Prostate gland (tissue), 2 donors: Measurements from ENCODE around the gene TPRN. TPM values are rescaled to one million over a fixed set of nuclear protein-coding genes. Genes with fewer than 3 reads are reported as not detected.
A peak's percentile ranks its signal among the peaks of the same experiment; 100 is the strongest.

ENCODE experiments used
- DNase-seq: peaks from one replicate; pipeline ENCODE4 v3.0.0-alpha.2; 2019; ENCODE audit warnings: low spot score
- H3K27ac ChIP-seq, 2 donors: fragments of 200-600 bp; sonication (generic); 2 replicates each; pipeline ENCODE4 v1.5.1; 2017 to 2019
- H3K27me3 ChIP-seq: fragments of 200-600 bp; sonication (generic); replicated peaks from 2 replicates; pipeline ENCODE4 v1.5.1; 2019; ENCODE audit not compliant: insufficient read depth
- H3K36me3 ChIP-seq, 2 donors: fragments of 200-600 bp; sonication (generic); 1 replicate in 1 of 2; 2 replicates in 1 of 2; pipeline versions ENCODE4 v1.5.1 to v1.8.1; 2017 to 2019
- H3K4me1 ChIP-seq: fragments of 200-600 bp; sonication (generic); replicated peaks from 2 replicates; pipeline ENCODE4 v1.5.1; 2019
- H3K4me3 ChIP-seq, 2 donors: fragments of 200-600 bp; sonication (generic); 2 replicates each; pipeline ENCODE4 v1.5.1; 2017 to 2019
- H3K9me3 ChIP-seq: fragments of 200-600 bp; sonication (generic); 2 replicates; pipeline ENCODE4 v1.5.1; 2017
- POLR2A ChIP-seq: fragments of 450-650 bp; IDR thresholded peaks from one replicate; pipeline ENCODE4 v1.6.1; 2016; ENCODE audit warnings: antibody characterized with exemption, mild to moderate bottlenecking
- POLR2AphosphoS5 ChIP-seq: sonication (generic); formaldehyde crosslinking; IDR thresholded peaks from one replicate; pipeline ENCODE4 v1.6.1; 2017; ENCODE audit warnings: antibody characterized with exemption
- WGBS: methylation state at CpG from one replicate; pipeline ENCODE4 v1.1.5; 2018; 5-methylcytosine and 5-hydroxymethylcytosine counted together
- intact Hi-C: fragments of 100-400 bp; cut with DNase I; formaldehyde crosslinking; loops from one replicate; pipeline ENCODE4 v1.14.2; 2022
- total RNA-seq, 2 donors: library from RNA; depleted of rRNA; stranded (reverse); fragments of >200 nt; gene quantifications; one replicate each; pipeline ENCODE4 v1.1.0, GENCODE V29; 2016
- TF ChIP-seq, protein P1 (sequence below), 4 experiments: fragments of 200-600 bp in 2 of 4; fragments of 450-650 bp in 2 of 4; sonication (generic) in 2 of 4; IDR thresholded peaks; 1 replicate in 3 of 4; 2 replicates in 1 of 4; pipeline ENCODE4 v1.5.1; 2016 to 2019; ENCODE audit warnings: antibody characterized with exemption in 4 of 4, mild to moderate bottlenecking in 2 of 4, moderate library complexity in 2 of 4

Gene TPRN
- total RNA-seq, 2 donors from 2014 or later, result 26.1 to 30.4 TPM

DNA sequence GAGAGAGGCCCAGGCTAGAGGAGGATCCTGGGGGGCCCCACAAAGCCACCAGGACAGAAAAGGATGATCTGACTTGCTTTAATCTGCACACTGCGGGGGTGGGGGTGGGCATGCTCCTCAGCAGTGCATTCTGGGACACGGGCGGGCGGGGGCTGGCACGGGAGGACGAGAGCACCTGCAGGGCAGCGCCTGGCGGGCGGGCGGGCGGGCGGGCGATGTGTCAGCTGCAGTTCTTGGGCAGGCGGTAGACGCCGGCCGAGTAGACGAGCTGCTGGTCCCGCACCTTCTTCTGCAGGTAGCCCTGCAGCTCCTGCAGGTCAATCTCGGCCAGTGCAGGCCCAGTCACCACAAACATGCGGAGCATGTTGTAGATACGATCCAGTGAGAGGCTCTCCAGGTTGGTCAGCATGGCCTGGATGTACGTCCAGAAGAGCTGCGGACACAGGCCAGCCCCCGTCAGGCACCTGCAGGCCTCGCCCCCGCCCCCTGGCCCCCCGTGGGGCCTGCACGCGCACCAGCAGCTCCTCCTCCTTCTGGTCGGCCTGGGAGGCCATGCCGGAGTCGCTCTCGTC, 25.7 kb downstream of the TPRN start:
- H3K9me3 ChIP-seq, result no peaks in the 10 kb centered on the region
- H3K27me3 ChIP-seq, result no peaks in the 10 kb centered on the region
- TF ChIP-seq, protein P1, sequence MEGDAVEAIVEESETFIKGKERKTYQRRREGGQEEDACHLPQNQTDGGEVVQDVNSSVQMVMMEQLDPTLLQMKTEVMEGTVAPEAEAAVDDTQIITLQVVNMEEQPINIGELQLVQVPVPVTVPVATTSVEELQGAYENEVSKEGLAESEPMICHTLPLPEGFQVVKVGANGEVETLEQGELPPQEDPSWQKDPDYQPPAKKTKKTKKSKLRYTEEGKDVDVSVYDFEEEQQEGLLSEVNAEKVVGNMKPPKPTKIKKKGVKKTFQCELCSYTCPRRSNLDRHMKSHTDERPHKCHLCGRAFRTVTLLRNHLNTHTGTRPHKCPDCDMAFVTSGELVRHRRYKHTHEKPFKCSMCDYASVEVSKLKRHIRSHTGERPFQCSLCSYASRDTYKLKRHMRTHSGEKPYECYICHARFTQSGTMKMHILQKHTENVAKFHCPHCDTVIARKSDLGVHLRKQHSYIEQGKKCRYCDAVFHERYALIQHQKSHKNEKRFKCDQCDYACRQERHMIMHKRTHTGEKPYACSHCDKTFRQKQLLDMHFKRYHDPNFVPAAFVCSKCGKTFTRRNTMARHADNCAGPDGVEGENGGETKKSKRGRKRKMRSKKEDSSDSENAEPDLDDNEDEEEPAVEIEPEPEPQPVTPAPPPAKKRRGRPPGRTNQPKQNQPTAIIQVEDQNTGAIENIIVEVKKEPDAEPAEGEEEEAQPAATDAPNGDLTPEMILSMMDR (IDR thresholded peaks at IDR 0.05), result no peak
- TF ChIP-seq POLR2A, result no peak
- H3K4me3 ChIP-seq, result no peak overlapping the region
- H3K27ac ChIP-seq, result peak overlapping the region in 1 of 2 donors; percentile 79
- intact Hi-C loops, result no loop called here
- WGBS, result 47% methylated on average over 22 of the region's 34 CpGs
- H3K4me1 ChIP-seq, result peaks cover 45% of the 10 kb centered on the region
- H3K36me3 ChIP-seq, result peaks cover 0 to 3% of the 10 kb centered on the region in 2 donors
- DNase-seq, result no peak

DNA sequence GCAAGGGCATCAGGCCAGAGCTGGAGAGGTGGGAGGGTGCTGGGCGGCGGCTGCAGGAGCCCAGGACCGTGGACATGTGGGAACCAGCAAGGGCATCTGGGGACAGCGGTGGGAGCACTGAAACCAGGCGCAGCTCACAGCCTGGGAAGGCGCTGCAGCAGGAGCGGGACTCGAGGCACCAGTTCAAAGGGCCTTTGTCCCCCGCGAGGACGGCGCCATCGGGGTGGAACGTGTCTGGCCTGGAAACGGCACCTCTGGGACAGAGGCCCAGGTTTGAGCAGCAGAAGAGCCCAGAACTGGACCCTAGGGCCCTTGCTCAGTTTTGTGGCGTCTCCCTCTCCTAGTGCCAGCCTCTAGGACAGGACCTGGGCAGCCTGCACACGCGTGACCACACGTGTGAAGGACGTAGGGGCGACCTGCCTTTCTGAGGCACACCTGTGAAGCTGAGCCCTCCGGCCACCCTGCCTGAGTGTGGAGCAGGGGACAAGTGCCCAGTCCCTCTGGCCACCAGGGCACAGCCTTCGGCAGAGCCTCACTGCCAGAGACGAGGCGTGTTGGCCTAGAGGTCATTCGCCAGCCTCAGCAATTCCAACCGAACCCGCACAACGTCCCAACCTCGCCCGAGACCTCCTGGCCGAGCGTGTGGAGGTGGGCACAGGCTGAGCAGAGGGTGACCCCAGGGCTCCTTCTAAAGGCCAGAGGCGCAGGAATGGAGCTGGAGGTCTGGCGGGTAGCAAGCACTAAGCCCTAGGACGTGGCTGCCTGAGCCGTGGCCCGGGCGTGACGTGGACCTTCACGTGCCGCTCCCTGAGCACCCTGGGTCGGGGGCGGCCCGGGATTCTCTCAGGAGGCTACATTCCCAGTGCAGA, 26.5 kb downstream of the TPRN start:
- 82% methylated on average over 45 of the region's 45 CpGs for WGBS
- H3K27ac ChIP-seq, result peak overlapping the region; percentile 69 to 79
- H3K27me3 ChIP-seq, result no peaks in the 10 kb centered on the region
- intact Hi-C loops, result no loop called here
- H3K9me3 ChIP-seq, result no peaks in the 10 kb centered on the region
- peaks cover 45% of the 10 kb centered on the region for H3K4me1 ChIP-seq
- no peak overlapping the region for H3K4me3 ChIP-seq
- no peak for TF ChIP-seq POLR2A
- TF ChIP-seq, protein P1 (IDR thresholded peaks at IDR 0.05), result no peak
- TF ChIP-seq POLR2AphosphoS5, result no peak
- no peak for DNase-seq
- H3K36me3 ChIP-seq, result no peaks in the 10 kb centered on the region

DNA sequence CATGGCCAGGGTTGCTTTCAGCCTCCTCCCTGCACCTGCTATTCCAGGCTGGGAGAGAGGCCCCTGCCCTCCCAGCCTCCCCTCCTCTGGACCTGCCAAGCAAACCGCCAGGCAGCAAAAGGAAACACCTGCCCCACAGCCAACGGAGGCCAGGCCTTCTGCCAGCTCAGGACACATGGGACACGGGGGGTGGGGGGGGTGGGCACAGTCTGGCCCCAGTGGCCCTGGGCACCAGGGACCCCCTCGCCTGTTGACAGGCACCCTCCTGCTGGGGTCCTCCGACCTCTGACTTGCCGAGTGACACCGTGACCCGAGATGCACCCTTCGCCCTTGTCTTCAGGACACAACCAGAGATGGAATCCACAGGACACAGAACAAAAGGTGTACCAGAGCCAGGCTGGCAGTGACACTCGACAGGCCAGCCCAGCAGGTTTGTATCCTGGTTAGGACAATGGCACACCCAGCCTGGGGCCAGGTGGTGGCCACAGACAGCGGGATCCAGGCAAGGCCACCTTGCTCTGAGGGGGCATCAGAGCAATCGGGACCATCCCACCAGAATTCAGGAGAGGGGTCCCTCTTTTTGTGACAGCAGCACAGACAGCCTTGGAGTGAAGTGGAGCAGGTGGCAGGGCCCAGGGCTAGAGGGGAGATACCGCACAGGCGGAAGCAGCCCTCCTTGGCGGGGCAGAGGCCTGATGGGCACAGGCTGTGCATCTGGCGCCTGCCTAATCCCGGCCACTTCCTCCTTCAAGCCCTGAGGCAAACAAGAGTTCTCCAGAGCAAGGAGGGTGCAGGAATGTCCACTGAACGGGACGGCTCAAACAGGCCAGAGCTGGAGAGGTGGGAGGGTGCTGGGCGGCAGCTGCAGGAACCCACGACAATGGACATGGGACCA, 27.4 kb downstream of the TPRN start:
- peak; percentile 90 for DNase-seq
- Histone ChIP-seq H3K36me3 (no peaks in the 10 kb centered on the region), H3K4me3 (no peak overlapping the region), H3K27ac (peak overlapping the region; percentile 69 to 79), H3K9me3 (no peaks in the 10 kb centered on the region), H3K4me1 (peaks cover 45% of the 10 kb centered on the region), H3K27me3 (no peaks in the 10 kb centered on the region)
- TF ChIP-seq POLR2AphosphoS5, result peak; percentile 74
- TF ChIP-seq, protein P1 (IDR thresholded peaks at IDR 0.05), result no peak
- 34% methylated on average over 21 of the region's 21 CpGs for WGBS
- intact Hi-C loops, result no loop called here

DNA sequence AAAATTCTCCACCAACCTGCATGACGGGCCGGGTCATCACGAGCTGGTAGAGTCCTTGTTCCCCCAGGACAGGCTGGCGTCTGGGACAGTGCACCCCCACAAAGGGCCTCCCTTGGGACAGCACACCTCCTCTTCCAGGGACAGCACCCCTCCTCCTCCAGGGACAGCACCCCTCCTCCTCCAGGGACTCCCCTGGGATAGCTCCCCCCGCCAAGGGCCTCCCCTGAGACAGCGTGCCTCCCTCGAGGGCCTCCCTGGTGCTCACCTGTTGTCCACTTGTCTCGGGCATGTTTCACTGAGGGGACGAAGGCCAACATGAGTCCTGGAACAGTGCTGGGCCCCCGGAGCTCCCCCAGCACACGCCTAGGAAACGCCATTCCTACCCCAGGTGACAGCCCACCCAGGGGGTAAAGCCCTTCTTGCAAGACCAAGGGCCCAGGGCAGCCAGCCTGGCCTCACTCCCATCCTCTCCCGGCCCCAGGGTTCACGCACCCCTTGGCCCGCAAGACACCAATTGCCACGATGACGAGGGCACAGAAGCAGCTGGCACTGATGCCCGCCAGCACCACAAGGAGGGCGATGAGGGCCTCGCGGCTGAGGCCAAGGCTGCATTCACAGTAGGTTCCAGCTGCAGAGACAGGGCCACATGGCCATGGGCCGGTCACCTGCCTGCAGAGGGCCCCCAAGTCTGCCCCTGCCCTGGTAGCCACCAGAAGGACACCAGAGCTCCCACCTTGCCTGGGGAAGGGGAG, 29.2 kb downstream of the TPRN start:
- no peaks in the 10 kb centered on the region for H3K9me3 ChIP-seq
- 82% methylated on average over 22 of the region's 22 CpGs for WGBS
- no peak for DNase-seq
- H3K4me1 ChIP-seq, result peaks cover 45% of the 10 kb centered on the region
- H3K4me3 ChIP-seq, result no peak overlapping the region
- H3K27ac ChIP-seq, result peak overlapping the region; percentile 69 to 79
- no peaks in the 10 kb centered on the region for H3K36me3 ChIP-seq
- H3K27me3 ChIP-seq, result no peaks in the 10 kb centered on the region
- TF ChIP-seq POLR2A, result no peak
- no peak for TF ChIP-seq POLR2AphosphoS5
- TF ChIP-seq, protein P1 (IDR thresholded peaks at IDR 0.05), result no peak
- intact Hi-C loops, result no loop called here
